Fibroblast of the aortic adventitia (primary cell): ENCODE measurements around the gene BLACAT1. TPM values are rescaled to one million over a fixed set of nuclear protein-coding genes. Genes with fewer than 3 reads are reported as not detected.
"Not testable (repeated sequence)": the region's sequence is repeated elsewhere in the genome, so short reads cannot be mapped to it uniquely, and the experiment has no call there.

ENCODE experiments used
- DNase-seq: peaks from one replicate; pipeline ENCODE4 v3.0.0-alpha.2; 2010; ENCODE audit warnings: low read depth
- H3K4me3 ChIP-seq: 2 replicates; pipeline ENCODE4 v1.5.1; 2011; ENCODE audit warnings: low read depth, mild to moderate bottlenecking, control low read depth, low read length, moderate library complexity
- CTCF ChIP-seq: IDR thresholded peaks from 2 replicates; pipeline ENCODE4 v1.5.1; 2011; ENCODE audit warnings: mild to moderate bottlenecking, low read length, control low read depth, inconsistent platforms; ENCODE audit not compliant: insufficient read depth
- total RNA-seq: library from RNA; depleted of rRNA; stranded (reverse); fragments of >200 nt; gene quantifications from 2 replicates; pipeline ENCODE4 v1.2.3, GENCODE V29; 2012; ENCODE audit warnings: low replicate concordance

The BLACAT1 gene
- total RNA-seq, 1 donor, result 0.09 TPM

- DNase-seq, result no peak
- no peak for TF ChIP-seq CTCF
- no peak overlapping the region for H3K4me3 ChIP-seq
Observed at GRCh38 chr1:205435578-205436573, 20.0 kb downstream of the BLACAT1 start.

- H3K4me3 ChIP-seq, result no peak overlapping the region
- DNase-seq, result no peak
- no peak for TF ChIP-seq CTCF
Observed at GRCh38 chr1:205434738-205435137, 21.1 kb downstream of the BLACAT1 start.

- not testable (repeated sequence) for DNase-seq, H3K4me3 ChIP-seq
Observed at GRCh38 chr1:205432692-205433091, 23.2 kb downstream of the BLACAT1 start.

- TF ChIP-seq CTCF, result no peak
Observed at GRCh38 chr1:205432116-205432515, 23.7 kb downstream of the BLACAT1 start.

GRCh38 chr1:205430696-205431305, 25.0 kb downstream of the BLACAT1 start:
- peak; percentile 98 for TF ChIP-seq CTCF
- peak; percentile 56 for DNase-seq
- H3K4me3 ChIP-seq, result peak overlapping the region; percentile 66

More at GRCh38 chr1:205432116-205432515, 23.7 kb downstream of the BLACAT1 start:
- no peak overlapping the region for H3K4me3 ChIP-seq
- DNase-seq, result no peak

- DNase-seq, result no peak
- H3K4me3 ChIP-seq, result peak overlapping the region; percentile 66
- no peak for TF ChIP-seq CTCF
Observed at GRCh38 chr1:205429762-205430695, 25.8 kb downstream of the BLACAT1 start.
